Activated effector memory CD4-positive, alpha-beta T cell treated with Interleukin-2 at 50 U/mL for 16 hours (primary cell): ENCODE results near the gene KIZ.

Source experiments
- DNase-seq: peaks from one replicate; pipeline ENCODE4 v3.0.0-alpha.2; 2020

Gene KIZ

GRCh38 chr20:21125849-21126580 lies at the start of gene KIZ:
Gene KIZ, plus strand, starts transcription at chr20:21126082. Its CDS starts 34 bp downstream, at chr20:21126116.
- DNase-seq: peak; percentile 96

GRCh38 chr20:21077809-21078345 lies 48.0 kb upstream of the KIZ start:
- DNase-seq: no peak

- DNase-seq: no peak
Observed at GRCh38 chr20:21082584-21082983, 43.3 kb upstream of the KIZ start.

- DNase-seq: no peak
Observed at GRCh38 chr20:21083825-21084325, 42.0 kb upstream of the KIZ start.

- no peak for DNase-seq
Observed at GRCh38 chr20:21087862-21088540, 37.9 kb upstream of the KIZ start.

- no peak for DNase-seq
Observed at GRCh38 chr20:21089391-21089790, 36.5 kb upstream of the KIZ start.

- DNase-seq: no peak
Observed at GRCh38 chr20:21090111-21090618, 35.7 kb upstream of the KIZ start.

- no peak for DNase-seq
Observed at GRCh38 chr20:21090721-21091120, 35.2 kb upstream of the KIZ start.

- no peak for DNase-seq
Observed at GRCh38 chr20:21092806-21093205, 33.1 kb upstream of the KIZ start.

- DNase-seq: no peak
Observed at GRCh38 chr20:21096321-21097043, 29.4 kb upstream of the KIZ start.

GRCh38 chr20:21099751-21100577 lies 25.9 kb upstream of the KIZ start:
- peak; percentile 27 for DNase-seq

- no peak for DNase-seq
Observed at GRCh38 chr20:21100578-21101452, 25.1 kb upstream of the KIZ start.

GRCh38 chr20:21101453-21101931 lies 24.4 kb upstream of the KIZ start:
- DNase-seq: no peak

- no peak for DNase-seq
Observed at GRCh38 chr20:21101932-21102575, 23.8 kb upstream of the KIZ start.

- peak; percentile 6 for DNase-seq
Observed at GRCh38 chr20:21102603-21103311, 23.1 kb upstream of the KIZ start.

GRCh38 chr20:21103582-21104465 lies 22.1 kb upstream of the KIZ start:
- DNase-seq: no peak

GRCh38 chr20:21104466-21104761 lies 21.5 kb upstream of the KIZ start:
- DNase-seq: no peak

- DNase-seq: no peak
Observed at GRCh38 chr20:21104921-21105320, 21.0 kb upstream of the KIZ start.
